ENCODE measurements around the gene PI4KA. TPM values are rescaled to one million over a fixed set of nuclear protein-coding genes. Genes with fewer than 3 reads are reported as not detected.

PI4KA gene
- total and polyA plus RNA-seq, 5 experiments from 2014 or later: 34.4 to 158 (median 69.6) TPM

DNA sequence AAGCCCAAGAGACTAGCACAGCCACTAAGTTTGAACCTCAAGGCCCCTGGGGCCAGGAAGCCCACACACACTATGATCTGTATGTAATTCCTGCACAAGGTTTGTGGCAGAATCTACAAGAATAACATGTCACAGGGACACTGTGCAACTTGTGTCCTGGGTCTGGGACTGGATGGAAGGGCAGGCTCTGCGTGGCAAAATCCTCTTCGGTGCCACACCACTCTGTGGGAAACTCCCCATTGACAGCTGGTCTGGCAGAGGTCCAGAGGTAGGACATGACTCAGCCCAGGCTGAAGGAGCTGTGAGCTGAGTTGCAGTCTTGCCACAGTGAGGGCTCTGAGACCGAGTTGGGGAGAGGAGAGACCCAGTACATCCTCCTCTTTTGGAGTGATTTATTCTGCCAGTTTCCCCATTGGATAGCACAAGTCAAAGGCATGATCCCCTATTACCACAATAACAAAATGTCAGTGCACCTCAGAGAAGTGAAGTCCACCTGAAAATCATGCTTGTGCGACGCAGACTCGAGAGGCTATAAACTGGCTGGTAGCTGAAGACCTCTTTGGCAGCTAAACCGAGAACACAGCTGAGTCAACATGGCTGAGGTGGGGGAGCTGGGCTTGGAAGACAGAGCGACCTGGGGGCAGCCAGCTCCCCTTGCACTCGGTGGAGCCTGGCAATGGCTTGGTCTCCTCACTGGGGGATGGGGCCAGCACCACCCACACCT lies 108.0 kb downstream of the PI4KA start:
- POLR2A ChIA-PET: no interaction called here
- Mint-ChIP-seq H3K4me1 (peaks cover 0 to 17% (median 2%) of the 10 kb centered on the region in 4 donors), H3K4me3 (no peak overlapping the region), H3K27ac (peak overlapping the region in 4 of 10 donors; percentile 20 to 43 (median 28)), H3K36me3 (peaks cover 0 to 76% (median 5%) of the 10 kb centered on the region in 3 donors), H3K27me3 (no peaks in the 10 kb centered on the region), H3K9me3 (no peaks in the 10 kb centered on the region)
- peak in 1 of 10 donors; percentile 9 for DNase-seq
- ATAC-seq: no peak

DNA sequence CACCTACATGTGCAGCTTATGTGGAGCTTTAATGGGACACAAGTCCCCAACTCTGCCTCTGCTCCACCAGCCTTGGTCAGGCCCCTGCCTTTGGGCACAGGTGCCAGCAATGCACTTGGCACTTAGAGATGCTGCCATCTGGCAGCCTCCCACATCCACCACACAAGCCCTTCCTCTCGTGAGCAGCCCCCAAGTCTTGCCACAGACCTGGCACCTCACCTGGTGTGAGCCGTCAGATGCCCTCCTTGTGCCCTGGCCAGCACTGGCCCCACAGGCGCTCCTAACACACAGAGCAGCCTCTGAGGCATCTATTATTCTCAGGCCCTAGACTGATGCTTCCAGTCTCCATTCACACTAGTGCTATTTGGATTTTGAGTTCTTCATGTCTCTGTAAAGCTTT lies 109.2 kb downstream of the PI4KA start:
- no peaks in the 10 kb centered on the region for H3K9me3 Mint-ChIP-seq
- H3K27ac Mint-ChIP-seq: peak overlapping the region in 6 of 10 donors; percentile 5 to 80 (median 33)
- no peaks in the 10 kb centered on the region for H3K27me3 Mint-ChIP-seq
- H3K4me1 Mint-ChIP-seq: peaks cover 0 to 17% (median 2%) of the 10 kb centered on the region in 4 donors
- peaks cover 0 to 80% (median 5%) of the 10 kb centered on the region in 3 donors for H3K36me3 Mint-ChIP-seq
- H3K4me3 Mint-ChIP-seq: no peak overlapping the region
- POLR2A ChIA-PET: no interaction called here
- DNase-seq: no peak
- no peak for ATAC-seq

DNA sequence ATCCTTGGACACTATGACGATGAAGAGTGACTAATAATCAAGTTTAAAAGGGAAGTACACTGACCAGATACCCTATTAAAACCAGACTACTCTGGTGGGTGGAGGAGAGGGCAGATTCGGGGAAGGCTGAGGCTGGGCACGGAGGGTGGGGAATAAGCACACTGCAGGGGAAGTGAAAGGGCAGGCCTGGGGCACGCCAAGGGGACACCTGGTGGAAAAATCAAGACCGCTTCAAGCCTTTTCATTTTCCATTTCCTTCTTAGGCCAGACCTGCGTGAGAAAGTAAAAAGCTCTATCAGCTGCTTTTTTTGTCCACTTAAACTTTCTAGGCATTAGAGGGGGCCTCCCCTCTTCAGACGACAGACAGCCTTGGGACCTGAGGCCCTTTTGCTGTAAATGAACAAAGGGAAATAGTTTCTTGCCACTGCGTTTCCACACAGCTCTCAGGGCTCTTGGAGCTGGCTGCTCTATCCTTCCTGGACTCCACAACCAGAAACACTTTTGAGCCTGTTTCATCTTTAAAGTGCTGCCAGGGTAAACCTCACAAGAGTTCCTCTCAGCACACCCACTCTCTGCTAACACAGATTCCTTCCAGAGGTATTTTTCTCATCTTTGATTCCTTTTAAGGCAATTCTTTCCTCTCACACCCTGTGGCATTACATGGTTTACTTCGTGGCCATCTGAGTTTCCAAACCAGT lies 109.7 kb downstream of the PI4KA start:
- no peaks in the 10 kb centered on the region for H3K27me3 Mint-ChIP-seq
- peaks cover 0 to 17% (median 2%) of the 10 kb centered on the region in 4 donors for H3K4me1 Mint-ChIP-seq
- peaks cover 0 to 82% (median 5%) of the 10 kb centered on the region in 3 donors for H3K36me3 Mint-ChIP-seq
- H3K9me3 Mint-ChIP-seq: no peaks in the 10 kb centered on the region
- ATAC-seq (no peak), DNase-seq (no peak)
- POLR2A ChIA-PET: no interaction called here
- peak overlapping the region in 8 of 10 donors; percentile 8 to 80 (median 42) for H3K27ac Mint-ChIP-seq
- H3K4me3 Mint-ChIP-seq: no peak overlapping the region

DNA sequence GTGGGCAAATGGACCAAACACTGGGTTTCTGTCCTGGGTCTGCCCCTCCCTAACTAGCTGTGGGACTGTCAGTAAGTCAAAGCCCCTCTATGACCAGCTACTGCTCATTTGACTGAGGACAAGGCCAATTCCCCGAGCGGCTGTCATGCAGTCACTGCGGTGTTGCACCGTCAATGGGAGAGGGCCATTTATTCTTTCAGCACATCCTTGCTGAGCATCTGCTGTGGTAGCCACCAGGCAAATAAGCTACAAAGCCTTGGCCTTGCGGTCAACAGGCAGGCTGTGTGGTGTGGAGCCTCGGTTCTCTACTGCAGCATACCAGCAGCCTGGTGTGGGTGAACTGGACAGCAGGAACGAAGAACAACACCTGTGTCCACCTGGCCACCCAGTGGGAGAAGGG lies 110.5 kb downstream of the PI4KA start:
- Mint-ChIP-seq H3K27me3 (no peaks in the 10 kb centered on the region), H3K9me3 (no peaks in the 10 kb centered on the region), H3K4me3 (no peak overlapping the region), H3K4me1 (peaks cover 0 to 17% (median 2%) of the 10 kb centered on the region in 4 donors), H3K36me3 (peaks cover 0 to 82% (median 5%) of the 10 kb centered on the region in 3 donors), H3K27ac (no peak overlapping the region)
- ATAC-seq (no peak), DNase-seq (no peak)
- POLR2A ChIA-PET: no interaction called here

DNA sequence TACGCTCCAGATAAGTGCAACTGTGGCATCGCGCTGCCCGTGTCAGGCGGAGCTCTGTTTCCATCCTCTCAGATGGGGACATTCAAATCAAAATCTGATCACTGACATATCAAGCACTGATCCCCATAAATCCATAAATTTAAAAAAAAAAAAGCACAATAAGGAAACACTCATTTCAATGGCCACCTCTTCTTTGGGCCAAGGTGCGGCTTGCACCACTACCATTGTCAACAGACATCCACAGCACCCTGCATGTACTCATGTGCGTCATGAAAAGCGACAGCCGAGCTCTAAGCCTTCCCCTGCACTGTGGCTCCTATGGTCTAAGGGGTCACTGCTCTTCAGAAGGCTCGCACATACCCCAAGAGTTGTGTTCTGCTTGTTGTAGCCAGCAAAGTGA lies 111.4 kb downstream of the PI4KA start:
- Mint-ChIP-seq H3K4me3 (peak overlapping the region in 1 of 10 donors; percentile 6), H3K36me3 (peaks cover 0 to 82% (median 5%) of the 10 kb centered on the region in 3 donors), H3K4me1 (peaks cover 0 to 17% (median 2%) of the 10 kb centered on the region in 4 donors), H3K9me3 (no peaks in the 10 kb centered on the region), H3K27me3 (no peaks in the 10 kb centered on the region), H3K27ac (peak overlapping the region in 2 of 10 donors; percentile 28 to 51)
- ATAC-seq (no peak), DNase-seq (no peak)
- POLR2A ChIA-PET: interaction anchor here (0.6 kb wide), 1 partner anchor 1764 kb away, joined by 4 read pairs; no protein-coding TSS in a partner anchor

DNA sequence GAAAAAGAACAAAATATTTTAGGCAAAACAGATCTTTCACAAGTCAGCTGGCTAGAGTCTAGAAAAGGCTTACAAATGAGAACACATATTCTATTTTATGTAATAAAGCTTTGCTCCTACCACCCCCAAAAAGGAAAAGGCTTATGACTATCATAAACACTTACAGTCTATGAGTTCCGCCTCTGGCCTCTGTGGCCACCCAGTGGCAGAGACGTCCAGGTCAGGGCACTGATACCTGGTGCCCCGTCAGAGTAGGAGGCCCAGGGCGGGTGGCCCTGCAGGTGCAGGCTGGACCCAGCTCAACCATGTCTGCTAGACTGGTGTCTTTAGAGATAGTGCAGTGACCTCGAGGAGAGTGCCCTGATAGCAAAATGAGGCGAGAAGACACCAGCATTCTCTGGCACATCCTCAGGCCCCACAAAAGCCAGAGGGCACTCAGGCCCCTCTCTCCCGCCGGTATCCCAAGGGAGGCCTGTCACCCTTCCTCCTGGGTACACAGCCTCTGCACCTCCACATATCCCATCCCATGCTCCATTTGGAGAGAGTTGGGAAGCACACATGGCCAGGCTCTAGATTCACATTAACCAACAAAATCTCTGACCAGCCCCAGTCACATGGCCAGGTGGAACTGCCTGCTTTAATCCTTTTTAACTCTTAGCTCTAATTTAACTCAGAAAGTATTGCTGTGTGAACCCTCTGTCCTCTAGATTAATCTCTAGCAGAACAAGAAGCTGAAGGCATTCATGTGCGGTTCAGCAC lies 112.0 kb downstream of the PI4KA start:
- H3K4me1 Mint-ChIP-seq: peaks cover 0 to 17% (median 2%) of the 10 kb centered on the region in 4 donors
- POLR2A ChIA-PET: interaction anchor here (0.6 kb wide), 1 partner anchor 1764 kb away, joined by 4 read pairs; no protein-coding TSS in a partner anchor
- ATAC-seq (no peak), DNase-seq (no peak)
- H3K36me3 Mint-ChIP-seq: peaks cover 0 to 88% (median 5%) of the 10 kb centered on the region in 3 donors
- H3K9me3 Mint-ChIP-seq: no peaks in the 10 kb centered on the region
- no peak overlapping the region for H3K4me3 Mint-ChIP-seq
- H3K27me3 Mint-ChIP-seq: no peaks in the 10 kb centered on the region
- H3K27ac Mint-ChIP-seq: peak overlapping the region in 2 of 10 donors; percentile 51 to 77

DNA sequence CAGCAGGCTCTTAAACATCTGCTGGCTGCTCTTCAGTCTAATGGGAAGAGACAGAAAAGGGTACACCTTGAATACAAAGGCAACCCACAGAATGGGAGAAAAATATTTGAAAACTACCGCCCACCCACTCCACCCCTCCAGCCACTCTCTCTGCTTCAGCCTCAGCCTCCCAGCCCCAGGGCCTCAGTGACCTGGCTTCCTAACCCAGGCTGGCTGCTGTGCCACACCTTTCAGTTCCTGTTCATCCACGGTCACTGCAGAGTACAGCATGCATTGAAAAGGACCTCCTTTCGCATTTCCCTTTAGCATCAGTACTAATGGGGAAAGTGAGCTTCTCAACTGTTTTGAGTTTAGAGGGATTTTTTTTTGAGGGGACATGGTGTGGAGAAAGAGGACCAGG lies 113.5 kb downstream of the PI4KA start:
- Mint-ChIP-seq H3K4me1 (peaks cover 0 to 17% (median under 1%) of the 10 kb centered on the region in 4 donors), H3K36me3 (peaks cover 0 to 89% (median 5%) of the 10 kb centered on the region in 3 donors), H3K27ac (peak overlapping the region in 2 of 10 donors; percentile 10 to 32), H3K4me3 (no peak overlapping the region), H3K9me3 (no peaks in the 10 kb centered on the region), H3K27me3 (no peaks in the 10 kb centered on the region)
- ATAC-seq (no peak), DNase-seq (no peak)
- POLR2A ChIA-PET: no interaction called here

DNA sequence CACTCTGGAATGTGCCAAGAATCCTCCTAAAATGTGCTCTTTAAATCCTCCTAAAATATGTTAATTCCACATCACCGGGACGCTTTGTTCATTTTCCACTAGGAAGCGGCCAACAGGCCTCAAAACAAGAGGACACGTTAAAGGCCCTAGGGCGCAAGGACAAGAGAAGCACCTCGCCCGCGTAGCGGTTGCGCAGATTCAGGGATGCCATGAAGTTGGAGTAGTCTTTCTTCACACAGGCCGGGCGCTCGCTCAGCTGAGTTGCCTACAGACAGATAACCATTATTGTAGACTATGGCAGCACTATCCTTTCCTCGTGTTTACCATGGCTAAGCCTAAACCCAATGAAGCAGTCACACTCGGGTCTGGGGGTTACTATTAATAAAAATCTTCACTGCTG lies 114.2 kb downstream of the PI4KA start:
- no peak for ATAC-seq
- H3K4me1 Mint-ChIP-seq: peaks cover 0 to 11% (median 0%) of the 10 kb centered on the region in 4 donors
- POLR2A ChIA-PET: no interaction called here

DNA sequence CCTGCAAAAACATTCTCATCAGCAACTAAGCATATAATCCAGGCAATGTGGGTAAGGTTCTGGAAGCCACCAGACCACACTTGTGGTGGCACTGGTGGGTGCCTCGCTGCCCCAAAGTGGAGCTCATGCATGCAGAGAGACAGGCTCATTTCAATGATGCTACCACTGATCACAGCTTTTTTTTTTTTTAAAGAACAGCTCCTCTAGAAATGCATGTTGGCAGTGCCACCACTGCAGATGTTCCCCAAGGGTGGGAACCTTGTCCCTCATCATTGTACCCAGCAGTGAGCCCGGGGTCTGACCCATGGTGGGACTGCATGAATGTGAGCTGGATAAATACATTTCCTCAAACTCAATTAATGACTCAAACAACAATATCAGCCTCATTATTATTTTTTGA lies 115.8 kb downstream of the PI4KA start:
- POLR2A ChIA-PET: interaction anchor here (0.9 to 1.5 kb wide), 2 partner anchors 13 to 176 kb away, joined by 3 read pairs; no protein-coding TSS in a partner anchor
- peaks cover 0 to 87% (median 5%) of the 10 kb centered on the region in 3 donors for H3K36me3 Mint-ChIP-seq
- no peaks in the 10 kb centered on the region for H3K9me3 Mint-ChIP-seq
- H3K27ac Mint-ChIP-seq: peak overlapping the region in 1 of 10 donors; percentile 60
- H3K4me3 Mint-ChIP-seq: no peak overlapping the region
- DNase-seq: no peak
- no peak for ATAC-seq
- H3K4me1 Mint-ChIP-seq: peaks cover 0 to 6% (median 4%) of the 10 kb centered on the region in 4 donors
- H3K27me3 Mint-ChIP-seq: no peaks in the 10 kb centered on the region

More for the DNA sequence above, 114.2 kb downstream of the PI4KA start:
- Mint-ChIP-seq H3K4me3 (no peak overlapping the region), H3K9me3 (no peaks in the 10 kb centered on the region), H3K27me3 (no peaks in the 10 kb centered on the region), H3K27ac (peak overlapping the region in 1 of 10 donors; percentile 3), H3K36me3 (peaks cover 0 to 87% (median 5%) of the 10 kb centered on the region in 3 donors)
- no peak for DNase-seq

DNA sequence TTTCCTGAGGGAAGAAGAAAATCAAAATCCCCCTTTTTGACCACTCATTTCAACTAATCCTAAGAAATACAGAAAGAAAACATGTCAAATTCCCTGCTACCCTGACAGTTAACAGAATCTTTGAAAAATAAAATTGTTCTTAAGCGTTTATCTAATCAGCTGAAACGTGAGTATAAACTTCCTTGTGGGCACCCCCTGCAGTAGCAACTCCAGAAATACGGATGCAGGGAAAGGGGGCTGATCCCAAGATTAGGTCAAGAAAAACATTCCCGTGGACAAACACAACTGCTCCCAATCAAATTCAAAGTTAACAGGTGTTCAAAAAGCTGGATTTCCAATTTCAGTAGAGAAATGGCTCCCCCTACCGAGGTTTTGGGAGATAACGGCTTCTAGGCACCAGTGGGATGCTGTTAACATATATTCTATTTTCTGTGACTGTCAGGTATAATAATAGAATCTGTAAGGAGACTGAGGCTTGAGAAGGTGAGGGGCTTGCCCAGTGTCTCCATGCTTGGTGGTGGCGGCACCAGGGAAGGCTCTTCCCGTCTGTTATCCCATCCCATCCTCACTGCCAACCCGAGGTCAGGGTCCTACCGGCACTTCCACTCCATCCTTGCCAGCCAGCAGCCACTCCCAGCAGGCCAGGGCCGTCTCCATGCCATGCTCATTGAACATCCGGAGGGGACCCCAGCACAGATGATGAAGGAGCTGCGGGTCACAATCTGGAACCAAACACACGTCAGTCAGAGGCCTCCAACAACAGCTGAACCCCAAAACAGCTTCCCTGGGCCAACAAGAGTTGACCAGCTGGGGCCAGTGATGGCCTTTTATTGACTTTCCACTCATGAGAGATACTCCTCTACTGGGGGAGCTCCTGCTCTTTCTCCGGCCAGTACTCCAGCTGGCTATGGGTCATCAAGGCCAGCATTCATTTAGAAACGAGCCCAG lies 116.7 kb downstream of the PI4KA start:
- DNase-seq (peak in 8 of 10 donors; percentile 4 to 48 (median 40)), ATAC-seq (no peak)
- no peak overlapping the region for H3K4me3 Mint-ChIP-seq
- H3K4me1 Mint-ChIP-seq: peaks cover 0 to 6% (median 4%) of the 10 kb centered on the region in 4 donors
- peaks cover 0 to 81% (median 5%) of the 10 kb centered on the region in 3 donors for H3K36me3 Mint-ChIP-seq
- peak overlapping the region in 1 of 10 donors; percentile 60 for H3K27ac Mint-ChIP-seq
- POLR2A ChIA-PET: interaction anchor here (0.6 to 1.5 kb wide), 3 partner anchors 12 to 297 kb away, joined by 3 read pairs; no protein-coding TSS in a partner anchor
- no peaks in the 10 kb centered on the region for H3K9me3 Mint-ChIP-seq
- no peaks in the 10 kb centered on the region for H3K27me3 Mint-ChIP-seq

DNA sequence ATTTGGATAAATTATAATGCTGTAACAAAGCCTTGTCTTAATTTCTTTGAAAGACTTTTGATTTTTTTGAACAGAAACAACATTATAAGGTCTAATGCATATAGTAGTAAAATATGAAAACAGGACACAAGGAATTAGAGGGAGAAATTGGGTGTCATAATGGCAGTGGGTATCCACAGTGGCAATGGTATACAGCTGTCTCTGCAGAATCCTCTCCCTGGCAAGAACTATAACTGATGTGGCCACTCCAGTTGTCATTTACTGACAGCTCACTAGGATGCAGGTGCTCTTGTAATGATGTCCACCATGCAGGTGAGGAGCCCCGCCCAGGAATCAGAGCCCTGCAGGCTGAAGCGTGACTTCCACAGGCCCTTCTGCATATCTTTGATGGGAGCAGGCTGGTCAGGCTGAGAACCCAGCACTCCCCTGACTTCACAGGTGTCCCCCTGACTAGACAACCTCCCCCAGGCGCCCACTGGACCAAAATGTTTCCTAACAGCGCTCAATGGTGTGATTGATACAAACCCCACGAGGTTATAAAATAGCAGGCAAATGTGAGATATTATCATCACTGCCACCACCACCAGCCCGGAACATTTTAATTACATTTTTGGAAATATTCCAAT lies 117.5 kb downstream of the PI4KA start:
- no peak for ATAC-seq
- H3K27ac Mint-ChIP-seq: peak overlapping the region in 1 of 10 donors; percentile 25
- POLR2A ChIA-PET: interaction anchor here (0.6 to 1.5 kb wide), 2 partner anchors 175 to 296 kb away, joined by 3 read pairs; no protein-coding TSS in a partner anchor
- no peak for DNase-seq
- H3K9me3 Mint-ChIP-seq: no peaks in the 10 kb centered on the region
- peaks cover 0 to 6% (median 4%) of the 10 kb centered on the region in 4 donors for H3K4me1 Mint-ChIP-seq
- H3K4me3 Mint-ChIP-seq: no peak overlapping the region
- peaks cover 0 to 79% (median 3%) of the 10 kb centered on the region in 3 donors for H3K36me3 Mint-ChIP-seq
- no peaks in the 10 kb centered on the region for H3K27me3 Mint-ChIP-seq
